ENCODE results near the gene IL3.

GRCh38 chr5:132064140-132064539 lies 3.7 kb downstream of the IL3 start:
- TF ChIP-seq SIN3A (IDR thresholded peaks at IDR 0.05; ENCODE audit: borderline replicate concordance in 2 of 2, control insufficient read depth in 1 of 2, low read depth in 2 of 2, low read length in 2 of 2) (no peak), MAFG (tag; conservative IDR thresholded peaks at IDR 0.05) (no peak), HCFC1 (IDR thresholded peaks at IDR 0.05; ENCODE audit: low read depth, low read length) (no peak), SP2 (IDR thresholded peaks at IDR 0.05; ENCODE audit: extremely low read depth, low read depth, low read length, poor library complexity, severe bottlenecking) (no peak), ZNF398 (CRISPR knock-in tag; IDR thresholded peaks at IDR 0.05) (no peak), HDAC6 (IDR thresholded peaks at IDR 0.05; ENCODE audit: low read depth, low read length) (no peak)
- TF ChIP-seq, protein P1, sequence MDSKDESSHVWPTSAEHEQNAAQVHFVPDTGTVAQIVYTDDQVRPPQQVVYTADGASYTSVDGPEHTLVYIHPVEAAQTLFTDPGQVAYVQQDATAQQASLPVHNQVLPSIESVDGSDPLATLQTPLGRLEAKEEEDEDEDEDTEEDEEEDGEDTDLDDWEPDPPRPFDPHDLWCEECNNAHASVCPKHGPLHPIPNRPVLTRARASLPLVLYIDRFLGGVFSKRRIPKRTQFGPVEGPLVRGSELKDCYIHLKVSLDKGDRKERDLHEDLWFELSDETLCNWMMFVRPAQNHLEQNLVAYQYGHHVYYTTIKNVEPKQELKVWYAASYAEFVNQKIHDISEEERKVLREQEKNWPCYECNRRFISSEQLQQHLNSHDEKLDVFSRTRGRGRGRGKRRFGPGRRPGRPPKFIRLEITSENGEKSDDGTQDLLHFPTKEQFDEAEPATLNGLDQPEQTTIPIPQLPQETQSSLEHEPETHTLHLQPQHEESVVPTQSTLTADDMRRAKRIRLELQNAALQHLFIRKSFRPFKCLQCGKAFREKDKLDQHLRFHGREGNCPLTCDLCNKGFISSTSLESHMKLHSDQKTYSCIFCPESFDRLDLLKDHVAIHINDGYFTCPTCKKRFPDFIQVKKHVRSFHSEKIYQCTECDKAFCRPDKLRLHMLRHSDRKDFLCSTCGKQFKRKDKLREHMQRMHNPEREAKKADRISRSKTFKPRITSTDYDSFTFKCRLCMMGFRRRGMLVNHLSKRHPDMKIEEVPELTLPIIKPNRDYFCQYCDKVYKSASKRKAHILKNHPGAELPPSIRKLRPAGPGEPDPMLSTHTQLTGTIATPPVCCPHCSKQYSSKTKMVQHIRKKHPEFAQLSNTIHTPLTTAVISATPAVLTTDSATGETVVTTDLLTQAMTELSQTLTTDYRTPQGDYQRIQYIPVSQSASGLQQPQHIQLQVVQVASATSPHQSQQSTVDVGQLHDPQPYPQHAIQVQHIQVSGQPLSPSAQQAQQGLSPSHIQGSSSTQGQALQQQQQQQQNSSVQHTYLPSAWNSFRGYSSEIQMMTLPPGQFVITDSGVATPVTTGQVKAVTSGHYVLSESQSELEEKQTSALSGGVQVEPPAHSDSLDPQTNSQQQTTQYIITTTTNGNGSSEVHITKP (IDR thresholded peaks at IDR 0.05; ENCODE audit: partially characterized antibody), result no peak

Measured in K562 (cell line).